ENCODE measurements around the gene SLC26A5. TPM values are rescaled to one million over a fixed set of nuclear protein-coding genes. Genes with fewer than 3 reads are reported as not detected.

Gene SLC26A5
- total and polyA plus RNA-seq, 2 donors (not counting 3 experiments of a cell fraction or from before 2014, with no cell fraction given) = not detected

- no TSS peak for BruUV-seq (replicated peaks)
Measured at GRCh38 chr7:103391150-103391549, 54.9 kb downstream of the SLC26A5 start.

More at GRCh38 chr7:103391150-103391549, 54.9 kb downstream of the SLC26A5 start:
- H3K36me3 ChIP-seq (ENCODE audit: control insufficient read depth in 2 of 2, extremely low read depth in 1 of 2, insufficient read depth in 2 of 2, low read length in 2 of 2) = no peaks in the 10 kb centered on the region
- no peak for TF ChIP-seq MYC (IDR thresholded peaks at IDR 0.05; ENCODE audit: low read depth, low read length)
- TF ChIP-seq MAX (IDR thresholded peaks at IDR 0.05; ENCODE audit: insufficient read depth, insufficient read length) = no peak
- TF ChIP-seq GATA2 (IDR thresholded peaks at IDR 0.05; ENCODE audit: insufficient read depth, insufficient read length, low read depth, low read length) = no peak
- TF ChIP-seq FOS (IDR thresholded peaks at IDR 0.05; ENCODE audit: borderline replicate concordance, insufficient read depth, low read length) = no peak
- no peak for TF ChIP-seq POLR2A (IDR thresholded peaks at IDR 0.05; ENCODE audit: low read depth, low read length)
- TF ChIP-seq POLR2AphosphoS5 (IDR thresholded peaks at IDR 0.05; ENCODE audit: insufficient read depth, low read depth, low read length) = no peak
- TF ChIP-seq JUN (IDR thresholded peaks at IDR 0.05; ENCODE audit: borderline replicate concordance, insufficient read depth, insufficient read length, low read depth) = no peak
- TF ChIP-seq CTCF (IDR thresholded peaks at IDR 0.05; ENCODE audit: extremely low read depth in 1 of 2, insufficient read depth in 1 of 2, low read depth in 1 of 2, low read length in 2 of 2) = no peak
- TF ChIP-seq EZH2 (IDR thresholded peaks at IDR 0.05; ENCODE audit: borderline replicate concordance, low read depth, low read length, severe bottlenecking) = no peak
- dilution Hi-C loops (cut with MboI; ENCODE audit: extremely low pct_ligation_motif_present, low sequenced_read_pairs) = no loop called here
- H3K27ac ChIP-seq (ENCODE audit: insufficient read depth, low read depth, low read length) = no peak overlapping the region
- no peaks in the 10 kb centered on the region for H3K79me2 ChIP-seq (ENCODE audit: control insufficient read depth, insufficient read depth, low read length)
- H3K4me3 ChIP-seq (replicated peaks in 1 of 3; ENCODE audit: insufficient read depth in 1 of 3, low read depth in 1 of 3, low read length in 3 of 3) = no peak overlapping the region
- no peaks in the 10 kb centered on the region for H3K4me1 ChIP-seq (ENCODE audit: control insufficient read depth, extremely low read depth, insufficient read depth, low read length)
- no peak overlapping the region for H2AFZ ChIP-seq (ENCODE audit: low read depth, low read length)
- H3K27me3 ChIP-seq (ENCODE audit: control insufficient read depth in 2 of 2, insufficient read depth in 2 of 2, low read length in 2 of 2) = no peaks in the 10 kb centered on the region
- ChIA-PET CTCF (interaction anchor here (0.8 kb wide), 1 partner anchor 11 kb away, joined by 3 read pairs; no protein-coding TSS in a partner anchor), POLR2A (no interaction called here)
- intact Hi-C loops (cut with micrococcal nuclease) = no loop called here
- no peaks in the 10 kb centered on the region for H3K9me1 ChIP-seq (replicated peaks; ENCODE audit: control insufficient read depth, extremely low read depth, insufficient read depth, low read length)
- H3K9me3 ChIP-seq (replicated peaks; ENCODE audit: control insufficient read depth, insufficient read depth, low read length) = no peaks in the 10 kb centered on the region
- DNase-seq (ENCODE audit: low read depth, low spot score) (no peak), FAIRE-seq (no peak)
- H3K4me2 ChIP-seq (ENCODE audit: insufficient read depth, low read length) = no peak overlapping the region
- no peak overlapping the region for H3K9ac ChIP-seq (replicated peaks; ENCODE audit: extremely low read depth, insufficient read depth, low read length)
- no peaks in the 10 kb centered on the region for H4K20me1 ChIP-seq (replicated peaks; ENCODE audit: control insufficient read depth, extremely low read depth, insufficient read depth, low read length)
